ENCODE results near the gene HMGN4. TPM values are rescaled to one million over a fixed set of nuclear protein-coding genes. Genes with fewer than 3 reads are reported as not detected.

The HMGN4 gene
- total and polyA plus RNA-seq, 2 of the 8 experiments (the other 6 are each of a cell fraction or from before 2014, with no cell fraction given): 23.4 to 66.4 TPM

- H3K27me3 ChIP-seq (replicated peaks in 1 of 4; ENCODE audit: control insufficient read depth in 3 of 4, extremely low read depth in 1 of 4, insufficient read depth in 3 of 4, low read length in 3 of 4): no peaks in the 10 kb centered on the region
- no peaks in the 10 kb centered on the region for H3K9me3 ChIP-seq (ENCODE audit: insufficient read depth in 2 of 2, low read depth in 1 of 2, low read length in 1 of 2)
- no peak overlapping the region for H3K4me2 ChIP-seq (ENCODE audit: insufficient read depth in 1 of 2, low read depth in 2 of 2, low read length in 2 of 2)
- H3K14ac ChIP-seq (ENCODE audit: insufficient read length): no peak overlapping the region
- H3K27ac ChIP-seq (ENCODE audit: low read depth, low read length): no peak overlapping the region
- ChIA-PET CTCF (ENCODE audit: partially characterized antibody) (interaction anchor here (0.7 kb wide), 1 partner anchor 30 kb away, joined by 3 read pairs; no protein-coding TSS in a partner anchor), POLR2A (ENCODE audit: partially characterized antibody) (interaction anchor here (1.3 kb wide), 1 partner anchor 183 kb away, joined by 3 read pairs; no protein-coding TSS in a partner anchor)
- no peaks in the 10 kb centered on the region for H3K79me2 ChIP-seq (ENCODE audit: control insufficient read depth in 1 of 2, insufficient read depth in 2 of 2, low read length in 2 of 2)
- H3K4me3 ChIP-seq (ENCODE audit: extremely low read depth in 1 of 4, insufficient read depth in 2 of 4, low read depth in 3 of 4, low read length in 4 of 4): no peak overlapping the region
- no peak overlapping the region for H3K56ac ChIP-seq (replicated peaks; ENCODE audit: insufficient read length, low read depth, low read length)
- H3K18ac ChIP-seq (ENCODE audit: extremely low read depth, low read length): no peak overlapping the region
- no peak overlapping the region for H2AK5ac ChIP-seq (ENCODE audit: low read depth, low read length)
- no peak overlapping the region for H2BK120ac ChIP-seq (replicated peaks; ENCODE audit: low read depth, low read length)
- H3K4me1 ChIP-seq (replicated peaks in 1 of 4; ENCODE audit: control insufficient read depth in 3 of 4, insufficient read depth in 4 of 4, low read length in 3 of 4): peaks cover 0 to under 1% (median 0%) of the 10 kb centered on the region in 4 experiments; a peak in 1 of 7 replicates
- H2BK15ac ChIP-seq (ENCODE audit: low read length): no peak overlapping the region
- no peak overlapping the region for H3K4ac ChIP-seq (replicated peaks; ENCODE audit: insufficient read length, low read depth, low read length)
- H4K8ac ChIP-seq (ENCODE audit: extremely low read depth, insufficient read depth, low read length): no peak overlapping the region
- WGBS, 2 experiments (ENCODE audit: extremely low coverage in 1 of 2, insufficient coverage in 1 of 2, insufficient read length in 1 of 2, insufficient replicate concordance in 2 of 2, low coverage in 1 of 2, low lambda C conversion rate in 2 of 2, missing lambda C conversion rate in 1 of 2): 86% methylated on average over 2 of the region's 2 CpGs; no CpG with 5 or more reads in 1 of the 2 experiments
- FAIRE-seq (no peak), DNase-seq (ENCODE audit: low read depth in 1 of 2, low spot score in 2 of 2) (no peak)
- H2AFZ ChIP-seq (ENCODE audit: low read length): no peak overlapping the region
- no peaks in the 10 kb centered on the region for H3K79me1 ChIP-seq (ENCODE audit: low read depth, low read length)
- no peaks in the 10 kb centered on the region for H4K20me1 ChIP-seq (replicated peaks in 1 of 2; ENCODE audit: control insufficient read depth in 1 of 2, insufficient read depth in 2 of 2, low read length in 2 of 2)
- H2BK20ac ChIP-seq (ENCODE audit: low read length): no peak overlapping the region
- H3K23me2 ChIP-seq (ENCODE audit: low read depth, low read length): 0 out of 2 replicates have a peak, but pooled peaks cover 2% of the 10 kb centered on the region
- H3K9ac ChIP-seq (replicated peaks in 1 of 4; ENCODE audit: extremely low read depth in 1 of 4, low read depth in 3 of 4, low read length in 3 of 4): no peak overlapping the region
- no peak overlapping the region for H4K91ac ChIP-seq (replicated peaks; ENCODE audit: insufficient read length, low read length)
- no peaks in the 10 kb centered on the region for H3K36me3 ChIP-seq (ENCODE audit: control insufficient read depth in 2 of 4, insufficient read depth in 4 of 4, low read length in 3 of 4)
- H4K5ac ChIP-seq (ENCODE audit: insufficient read length, low read depth, low read length): no peak overlapping the region
- no peak overlapping the region for H2BK12ac ChIP-seq (ENCODE audit: low read depth, low read length)
- no peak overlapping the region for H2BK5ac ChIP-seq (ENCODE audit: low read depth, low read length)
- no peak overlapping the region for H3K23ac ChIP-seq (ENCODE audit: insufficient read length)
These were observed 23.2 kb upstream of the HMGN4 start for GRCh38 chr6:26514984-26515383.
